ENCODE measurements around the gene SEMA6B.
"Not testable (repeated sequence)": the region's sequence is repeated elsewhere in the genome, so short reads cannot be mapped to it uniquely, and the experiment has no call there.

DNA sequence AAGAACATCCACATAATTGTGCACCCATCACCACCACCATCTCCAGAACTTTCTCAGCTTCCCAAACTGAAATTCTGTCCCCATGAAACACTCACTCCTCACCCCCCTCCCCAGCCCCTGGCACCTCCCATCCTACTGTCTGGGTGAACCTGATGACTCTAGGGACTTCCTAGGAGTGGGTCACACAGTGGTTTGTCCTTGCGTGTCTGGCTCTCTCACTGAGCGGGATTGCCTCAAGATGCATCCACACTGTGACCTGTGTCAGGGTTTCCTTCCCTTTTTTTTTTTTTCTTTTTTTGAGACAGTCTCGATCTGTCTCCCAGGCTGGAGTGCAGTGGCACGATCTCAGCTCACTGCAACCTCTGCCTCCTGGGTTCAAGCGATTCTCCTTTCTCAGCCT, 4.1 kb upstream of the SEMA6B start:
- not testable (repeated sequence) for TF ChIP-seq POLR2AphosphoS5 (IDR thresholded peaks at IDR 0.05; ENCODE audit: borderline replicate concordance, low read depth, low read length); EZH2 (IDR thresholded peaks at IDR 0.05)
